SK-N-SH (cell line): ENCODE results near the gene DPP10. TPM values are rescaled to one million over a fixed set of nuclear protein-coding genes. Genes with fewer than 3 reads are reported as not detected.

Source experiments
- CTCF ChIA-PET: fragments of 300-600, 350-600 bp; formaldehyde crosslinking; extraction: SDS; loops from one replicate; lab custom pipeline; 2021; lab: Yijun Ruan, JAX
- POLR2A ChIA-PET: fragments of 350-600 bp; sonication (Branson Sonifier 250); formaldehyde crosslinking; extraction: SDS; loops from one replicate; lab custom pipeline; 2020; ENCODE audit warnings: antibody characterized with exemption, inconsistent platforms; lab: Yijun Ruan, JAX
- DNase-seq: peaks from one replicate; pipeline ENCODE4 v3.0.0; 2012
- H2AFZ ChIP-seq: fragments of 200-600 bp; sonication (generic); 2 replicates; pipeline ENCODE4 v1.8.1; 2016; ENCODE audit warnings: antibody characterized with exemption, mild to moderate bottlenecking, low read depth
- H3F3A ChIP-seq: fragments of 200-600 bp; sonication (generic); replicated peaks from 2 replicates; pipeline ENCODE3; 2016; ENCODE audit warnings: antibody characterized with exemption, mild to moderate bottlenecking; ENCODE audit not compliant: insufficient read depth
- H3K27ac ChIP-seq, 2 experiments: fragments of 200-500 bp in 1 of 2; fragments of 200-600 bp in 1 of 2; sonication (Bioruptor generic) in 1 of 2; sonication (generic), shearing (Covaris generic) in 1 of 2; 2 replicates each; pipeline versions ENCODE4 v1.5.1 to v1.6.1; 2014 to 2016; ENCODE audit warnings: low read depth in 2 of 2, inconsistent platforms in 1 of 2, low read length in 1 of 2, mild to moderate bottlenecking in 1 of 2, mixed read lengths in 1 of 2
- H3K27me3 ChIP-seq: fragments of 200-600 bp; sonication (generic), shearing (Covaris generic); 2 replicates; pipeline ENCODE4 v1.6.1; 2016; ENCODE audit warnings: mixed run types; ENCODE audit not compliant: insufficient read depth
- H3K36me3 ChIP-seq, 2 experiments: fragments of 200-500 bp in 1 of 2; fragments of 200-600 bp in 1 of 2; sonication (Bioruptor generic) in 1 of 2; sonication (generic) in 1 of 2; replicated peaks in 1 of 2; 2 replicates each; pipeline versions ENCODE3 to v1.5.1; 2014 to 2016; ENCODE audit warnings: low read length in 1 of 2, mild to moderate bottlenecking in 1 of 2; ENCODE audit not compliant: insufficient read depth in 2 of 2, control insufficient read depth in 1 of 2
- H3K4me1 ChIP-seq, 2 experiments: fragments of 200-500 bp in 1 of 2; fragments of 200-600 bp in 1 of 2; sonication (Bioruptor generic) in 1 of 2; sonication (generic), shearing (Covaris generic) in 1 of 2; 2 replicates each; pipeline versions ENCODE4 v1.5.1 to v1.6.1; 2014 to 2016; ENCODE audit warnings: low read depth in 1 of 2, low read length in 1 of 2, mixed run types in 1 of 2; ENCODE audit not compliant: insufficient read depth in 2 of 2, control insufficient read depth in 1 of 2
- H3K4me2 ChIP-seq: fragments of 200-600 bp; sonication (generic), shearing (Covaris generic); 2 replicates; pipeline ENCODE4 v1.6.1; 2017; ENCODE audit warnings: mixed run types
- H3K4me3 ChIP-seq, 2 experiments: fragments of 200-500 bp in 1 of 2; fragments of 200-600 bp in 1 of 2; sonication (Bioruptor generic) in 1 of 2; sonication (generic), shearing (Covaris generic) in 1 of 2; 2 replicates each; pipeline versions ENCODE4 v1.5.1 to v1.8.1; 2014 to 2016; ENCODE audit warnings: low read depth in 2 of 2, inconsistent platforms in 1 of 2, low read length in 1 of 2, mild to moderate bottlenecking in 1 of 2, mixed read lengths in 1 of 2, moderate library complexity in 1 of 2
- H3K79me2 ChIP-seq: fragments of 200-600 bp; sonication (generic); 2 replicates; pipeline ENCODE4 v1.8.1; 2017; ENCODE audit warnings: mild to moderate bottlenecking; ENCODE audit not compliant: insufficient read depth
- H3K9ac ChIP-seq: fragments of 200-600 bp; sonication (generic); 2 replicates; pipeline ENCODE4 v1.6.1; 2017; ENCODE audit warnings: mixed run types
- H3K9me2 ChIP-seq: fragments of 200-600 bp; sonication (generic); 2 replicates; pipeline ENCODE4 v1.6.1; 2017; ENCODE audit warnings: mixed run types
- H3K9me3 ChIP-seq: fragments of 200-600 bp; sonication (generic); 2 replicates; pipeline ENCODE4 v1.6.1; 2017; ENCODE audit warnings: mixed run types, mild to moderate bottlenecking, moderate library complexity
- H4K20me1 ChIP-seq: fragments of 200-600 bp; sonication (generic); 2 replicates; pipeline ENCODE4 v1.6.1; 2017; ENCODE audit warnings: mild to moderate bottlenecking, mixed run types; ENCODE audit not compliant: insufficient read depth
- CHD2 ChIP-seq: fragments of 150-350 bp; IDR thresholded peaks from 2 replicates; pipeline ENCODE4 v1.6.1; 2018; ENCODE audit warnings: low read length; ENCODE audit not compliant: partially characterized antibody
- ELF1 ChIP-seq: IDR thresholded peaks from 2 replicates; pipeline ENCODE4 v1.4.0; 2012
- FOSL2 ChIP-seq: IDR thresholded peaks from 2 replicates; pipeline ENCODE4 v1.4.0; 2012; ENCODE audit warnings: low read depth, mild to moderate bottlenecking, moderate library complexity, borderline replicate concordance
- FOXM1 ChIP-seq: IDR thresholded peaks from 2 replicates; pipeline ENCODE4 v1.4.0; 2012; ENCODE audit warnings: low read depth, mild to moderate bottlenecking
- GATA2 ChIP-seq: sonication (generic); formaldehyde crosslinking; IDR thresholded peaks from 2 replicates; pipeline ENCODE4 v1.5.0; 2020; ENCODE audit warnings: mild to moderate bottlenecking, missing genetic modification reagents
- IRF3 ChIP-seq: fragments of 150-350 bp; IDR thresholded peaks from 2 replicates; pipeline ENCODE4 v1.6.1; 2016; ENCODE audit warnings: mild to moderate bottlenecking, low read depth, low read length
- JUND ChIP-seq: IDR thresholded peaks from 2 replicates; pipeline ENCODE4 v1.4.0; 2012
- MAX ChIP-seq: IDR thresholded peaks from 2 replicates; pipeline ENCODE4 v1.4.0; 2012; ENCODE audit warnings: low read depth
- MEF2A ChIP-seq: IDR thresholded peaks from 2 replicates; pipeline ENCODE4 v1.4.0; 2012; ENCODE audit warnings: low read depth, borderline replicate concordance
- MXI1 ChIP-seq: IDR thresholded peaks from 2 replicates; pipeline ENCODE4 v1.6.1; 2012; ENCODE audit warnings: mild to moderate bottlenecking, low read depth, low read length, improper control_type of control experiment
- PBX3 ChIP-seq: IDR thresholded peaks from 2 replicates; pipeline ENCODE4; 2012
- POLR2AphosphoS5 ChIP-seq: IDR thresholded peaks from 2 replicates; pipeline ENCODE4 v1.6.1; 2012; ENCODE audit warnings: low read depth, low read length
- RAD21 ChIP-seq: IDR thresholded peaks from 2 replicates; pipeline ENCODE4 v1.6.1; 2012; ENCODE audit warnings: mild to moderate bottlenecking, low read length
- RCOR1 ChIP-seq: fragments of 150-350 bp; IDR thresholded peaks from 2 replicates; pipeline ENCODE4 v1.6.1; 2017; ENCODE audit warnings: antibody characterized with exemption, low read length
- REST ChIP-seq: IDR thresholded peaks from 2 replicates; pipeline ENCODE4 v1.6.1; 2012; ENCODE audit warnings: mild to moderate bottlenecking, low read depth, low read length, moderate library complexity
- SMC3 ChIP-seq: IDR thresholded peaks from 2 replicates; pipeline ENCODE4 v1.6.1; 2012; ENCODE audit warnings: low read depth, low read length, improper control_type of control experiment
- TCF12 ChIP-seq: IDR thresholded peaks from 2 replicates; pipeline ENCODE4 v1.4.0; 2012
- TEAD4 ChIP-seq: IDR thresholded peaks from 2 replicates; pipeline ENCODE4 v1.4.0; 2012; ENCODE audit warnings: mild to moderate bottlenecking, borderline replicate concordance; ENCODE audit not compliant: insufficient read depth
- YY1 ChIP-seq: IDR thresholded peaks from 2 replicates; pipeline ENCODE4 v1.4.0; 2012; ENCODE audit warnings: low read depth, mild to moderate bottlenecking
- ZBTB33 ChIP-seq: IDR thresholded peaks from 2 replicates; pipeline ENCODE4 v1.4.0; 2012; ENCODE audit warnings: low read depth, borderline replicate concordance
- WGBS: methylation state at CpG from one replicate; pipeline ENCODE4 v1.1.6; 2017; ENCODE audit warnings: low lambda C conversion rate; 5-methylcytosine and 5-hydroxymethylcytosine counted together
- polyA plus RNA-seq, 3 experiments: library from polyadenylated mRNA; depleted of rRNA; stranded (reverse); fragments of >200 nt; gene quantifications; 2 replicates each; pipeline ENCODE4 v1.2.3, GENCODE V29; 2012

The DPP10 gene
- polyA plus RNA-seq, 1 of the 3 experiments (the other 2 are of a cell fraction) = not detected

- Histone ChIP-seq H3F3A (no peaks in the 10 kb centered on the region), H3K27ac (no peak overlapping the region), H3K27me3 (no peaks in the 10 kb centered on the region), H3K9ac (no peak overlapping the region), H2AFZ (no peak overlapping the region), H3K9me3 (no peaks in the 10 kb centered on the region), H3K4me1 (no peaks in the 10 kb centered on the region), H3K9me2 (no peaks in the 10 kb centered on the region), H3K79me2 (no peaks in the 10 kb centered on the region), H3K4me3 (no peak overlapping the region), H3K36me3 (no peaks in the 10 kb centered on the region), H4K20me1 (no peaks in the 10 kb centered on the region), H3K4me2 (no peak overlapping the region)
- WGBS = 5% methylated on average over 2 of the region's 2 CpGs
- no peak for DNase-seq
- ChIA-PET POLR2A (no interaction called here), CTCF (no interaction called here)
- TF ChIP-seq TEAD4 = no peak
- no peak for TF ChIP-seq MXI1
- no peak for TF ChIP-seq YY1
- no peak for TF ChIP-seq ELF1
- TF ChIP-seq RCOR1 = no peak
- no peak for TF ChIP-seq RAD21
- no peak for TF ChIP-seq ZBTB33
- TF ChIP-seq GATA2 (CRISPR knock-in tag) = no peak
- TF ChIP-seq FOXM1 = no peak
- TF ChIP-seq CHD2 = no peak
- TF ChIP-seq SMC3 = no peak
These were observed 675.9 kb downstream of the DPP10 start for GRCh38 chr2:115118306-115118705.

- Histone ChIP-seq H2AFZ (no peak overlapping the region), H3K9me3 (no peaks in the 10 kb centered on the region), H3K4me3 (no peak overlapping the region), H3K4me1 (no peaks in the 10 kb centered on the region), H3K4me2 (no peak overlapping the region), H3K9me2 (no peaks in the 10 kb centered on the region), H4K20me1 (no peaks in the 10 kb centered on the region), H3K36me3 (no peaks in the 10 kb centered on the region), H3K27ac (no peak overlapping the region), H3F3A (no peaks in the 10 kb centered on the region), H3K9ac (no peak overlapping the region), H3K27me3 (no peaks in the 10 kb centered on the region), H3K79me2 (no peaks in the 10 kb centered on the region)
- no peak for DNase-seq
- 0% methylated on average over 1 of the region's 1 CpG for WGBS
- ChIA-PET CTCF (no interaction called here), POLR2A (no interaction called here)
- TF ChIP-seq IRF3 (no peak), FOXM1 (no peak), POLR2AphosphoS5 (no peak), RAD21 (no peak), MEF2A (no peak), JUND (no peak), GATA2 (CRISPR knock-in tag) (no peak), MXI1 (no peak), YY1 (no peak), REST (no peak), FOSL2 (no peak), ELF1 (no peak), PBX3 (no peak), TEAD4 (no peak), MAX (no peak), TCF12 (no peak)
These were observed 676.6 kb downstream of the DPP10 start for GRCh38 chr2:115119086-115119485.
